Measurements from ENCODE around the gene HOXB5.

Gene HOXB5

DNA sequence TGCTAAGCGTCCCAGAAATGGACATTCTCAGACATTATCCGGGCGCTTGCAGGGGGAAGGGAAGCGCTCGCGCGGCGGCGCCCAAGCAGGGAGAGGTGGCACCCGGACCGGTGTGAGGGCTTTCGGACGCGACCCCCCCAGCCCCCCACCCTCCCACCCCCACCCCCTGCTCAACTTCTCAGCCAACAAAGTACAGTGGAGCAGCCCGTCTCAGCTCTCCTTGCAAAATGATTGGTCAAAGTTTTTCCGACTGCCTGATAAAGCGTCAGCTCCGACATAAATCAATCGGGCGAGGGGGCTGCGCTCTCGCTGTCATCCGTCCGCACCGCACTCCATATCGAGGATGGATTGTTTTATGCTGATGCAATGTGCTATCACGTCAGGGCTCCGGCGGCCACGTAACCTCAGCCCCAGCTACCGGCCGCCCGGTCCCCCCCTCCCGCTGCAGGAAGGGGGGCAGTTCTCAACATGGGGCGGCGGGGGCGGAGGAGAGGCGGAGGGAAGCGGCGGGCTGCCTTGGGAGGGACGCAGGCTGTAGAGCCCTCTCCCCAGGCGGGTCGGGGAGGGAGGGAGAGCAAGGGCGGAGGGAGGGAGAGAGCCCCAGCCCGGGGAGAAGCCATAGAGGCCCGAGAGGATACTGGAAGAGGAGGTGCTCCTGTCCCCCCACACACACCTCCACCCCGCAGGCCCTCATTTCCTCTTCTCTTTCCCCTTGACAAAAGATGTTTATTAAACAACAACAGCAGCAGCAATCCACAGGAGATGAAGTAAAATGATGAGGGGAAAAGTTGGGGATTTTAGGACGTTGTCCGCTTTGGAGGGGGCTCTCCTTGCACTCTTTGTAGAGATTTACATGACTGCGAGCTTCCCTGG, 32.9 kb upstream of the HOXB5 start, which contains the start of gene HOXB9:
HOXB9 (minus strand) TSS at position 114 of the 873 bp plus-strand sequence; CDS start at position 25, 89 bp downstream.
- Histone ChIP-seq H3K36me3 (no peaks in the 10 kb centered on the region), H3K4me1 (peaks cover 0 to 25% (median 21%) of the 10 kb centered on the region in 4 donors), H3K27ac (no peak within 1 kb of the TSS), H3K27me3 (peaks cover 0 to 99% of the 10 kb centered on the region in 2 donors), H3K9me3 (no peaks in the 10 kb centered on the region), H3K4me3 (peak within 1 kb of the TSS; percentile 27 to 42)
- intact Hi-C loops (cut with DNase I; ENCODE audit: low total_unique reads): no loop called here
- TF ChIP-seq CTCF (IDR thresholded peaks at IDR 0.05): no peak
- DNase-seq: no peak

GRCh38 chr17:48625495-48626244, 32.1 kb upstream of the HOXB5 start:
- intact Hi-C loops (cut with DNase I; ENCODE audit: low total_unique reads): no loop called here
- no peak for DNase-seq
- no peak overlapping the region for H3K27ac ChIP-seq
- H3K9me3 ChIP-seq: no peaks in the 10 kb centered on the region
- no peaks in the 10 kb centered on the region for H3K36me3 ChIP-seq
- H3K4me3 ChIP-seq: peak overlapping the region; percentile 27 to 42
- TF ChIP-seq CTCF (IDR thresholded peaks at IDR 0.05): no peak
- H3K4me1 ChIP-seq: peaks cover 0 to 25% (median 21%) of the 10 kb centered on the region in 4 donors
- peaks cover 0 to 99% of the 10 kb centered on the region in 2 donors for H3K27me3 ChIP-seq

DNA sequence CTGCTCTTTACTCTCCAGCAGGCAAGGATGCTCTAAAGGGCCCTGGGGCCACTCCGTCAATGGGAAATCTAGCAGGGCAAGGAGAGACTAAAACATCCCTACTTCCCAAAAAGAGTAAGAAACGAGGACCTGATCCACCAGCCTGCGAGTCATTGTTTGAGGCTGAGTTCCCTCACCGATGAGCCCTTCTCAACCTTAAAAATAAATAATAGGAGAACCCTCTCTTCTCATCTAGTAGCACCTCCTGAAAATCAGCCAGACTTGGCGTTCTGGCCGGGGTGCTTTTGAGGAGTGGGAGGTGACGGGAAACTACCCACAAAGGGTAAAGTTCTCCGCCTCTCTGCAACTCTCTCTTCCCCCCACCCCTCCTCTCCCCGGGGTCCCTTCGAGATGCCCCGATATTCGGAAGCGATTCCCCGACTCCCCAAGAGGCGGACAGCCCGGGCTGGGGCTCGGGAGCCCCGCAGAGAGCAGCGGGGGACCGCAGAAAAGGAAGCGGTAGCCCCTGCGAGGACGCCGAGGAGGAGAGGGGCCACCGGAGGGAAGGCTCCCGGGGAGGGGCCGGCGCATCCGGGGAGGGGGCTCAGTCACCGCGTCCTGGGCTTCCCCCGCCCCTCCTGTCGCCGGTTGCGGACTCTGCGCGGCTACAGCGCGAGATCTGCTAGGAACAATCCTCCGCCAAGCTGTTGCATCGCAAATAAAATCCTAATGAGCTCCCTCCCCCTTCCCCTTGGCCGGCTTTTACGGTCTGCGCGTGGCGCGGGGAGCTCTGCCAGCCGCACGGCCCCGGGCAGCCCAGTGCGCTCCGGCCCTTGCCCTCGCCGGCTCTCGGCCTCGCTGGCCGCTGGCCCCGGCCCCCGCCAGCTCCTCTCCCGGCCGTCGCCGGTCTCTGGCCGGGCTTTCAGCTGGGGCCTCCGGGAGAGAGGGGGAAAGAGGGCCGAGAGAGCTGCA, 31.2 kb upstream of the HOXB5 start:
- Histone ChIP-seq H3K27ac (no peak overlapping the region), H3K9me3 (no peaks in the 10 kb centered on the region), H3K36me3 (no peaks in the 10 kb centered on the region), H3K4me3 (peak overlapping the region; percentile 27 to 42), H3K4me1 (peaks cover 0 to 25% (median 21%) of the 10 kb centered on the region in 4 donors), H3K27me3 (peaks cover 0 to 99% of the 10 kb centered on the region in 2 donors)
- intact Hi-C loops (cut with DNase I; ENCODE audit: low total_unique reads): loop anchor here (5.0 kb wide), 1 partner anchor 288 kb away; no protein-coding TSS in a partner anchor
- DNase-seq: no peak
- TF ChIP-seq CTCF (IDR thresholded peaks at IDR 0.05): no peak

DNA sequence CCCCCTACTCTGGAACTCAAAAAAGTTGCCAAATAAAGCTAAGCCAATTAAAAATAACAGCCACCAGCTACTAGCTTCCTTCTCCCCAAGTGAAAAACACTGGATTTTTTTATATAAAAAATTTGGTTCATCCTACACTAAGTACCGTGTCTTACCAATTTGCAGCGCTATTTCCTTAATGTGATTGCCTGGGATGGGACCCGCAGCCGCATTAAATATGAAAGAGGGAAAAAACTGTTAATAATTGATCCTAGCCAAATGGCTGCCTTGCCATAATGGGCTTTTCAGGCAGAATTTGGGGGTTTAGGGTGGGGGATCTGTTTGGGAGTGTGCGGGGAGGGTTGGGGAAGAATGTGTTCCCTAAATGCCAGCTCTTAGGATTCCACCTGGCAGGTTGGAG, 30.5 kb upstream of the HOXB5 start:
- no peaks in the 10 kb centered on the region for H3K36me3 ChIP-seq
- no peak for TF ChIP-seq CTCF (IDR thresholded peaks at IDR 0.05)
- H3K27me3 ChIP-seq: peaks cover 0 to 99% of the 10 kb centered on the region in 2 donors
- H3K9me3 ChIP-seq: no peaks in the 10 kb centered on the region
- H3K4me1 ChIP-seq: peaks cover 0 to 25% (median 21%) of the 10 kb centered on the region in 4 donors
- H3K27ac ChIP-seq: no peak overlapping the region
- no peak for DNase-seq
- no peak overlapping the region for H3K4me3 ChIP-seq
- intact Hi-C loops (cut with DNase I; ENCODE audit: low total_unique reads): loop anchor here (5.0 kb wide), 1 partner anchor 287 kb away; no protein-coding TSS in a partner anchor

- peaks cover 0 to 99% of the 10 kb centered on the region in 2 donors for H3K27me3 ChIP-seq
- no peak for TF ChIP-seq CTCF (IDR thresholded peaks at IDR 0.05)
- intact Hi-C loops (cut with DNase I; ENCODE audit: low total_unique reads): loop anchor here (5.0 kb wide), 1 partner anchor 286 kb away; no protein-coding TSS in a partner anchor
- H3K4me3 ChIP-seq: no peak overlapping the region
- H3K9me3 ChIP-seq: no peaks in the 10 kb centered on the region
- peaks cover 0 to 25% (median 21%) of the 10 kb centered on the region in 4 donors for H3K4me1 ChIP-seq
- DNase-seq: no peak
- no peak overlapping the region for H3K27ac ChIP-seq
- H3K36me3 ChIP-seq: no peaks in the 10 kb centered on the region
These were observed 30.0 kb upstream of the HOXB5 start for GRCh38 chr17:48623583-48623982.
